Measurements from ENCODE around the gene TSTD1.

TSTD1 gene

DNA sequence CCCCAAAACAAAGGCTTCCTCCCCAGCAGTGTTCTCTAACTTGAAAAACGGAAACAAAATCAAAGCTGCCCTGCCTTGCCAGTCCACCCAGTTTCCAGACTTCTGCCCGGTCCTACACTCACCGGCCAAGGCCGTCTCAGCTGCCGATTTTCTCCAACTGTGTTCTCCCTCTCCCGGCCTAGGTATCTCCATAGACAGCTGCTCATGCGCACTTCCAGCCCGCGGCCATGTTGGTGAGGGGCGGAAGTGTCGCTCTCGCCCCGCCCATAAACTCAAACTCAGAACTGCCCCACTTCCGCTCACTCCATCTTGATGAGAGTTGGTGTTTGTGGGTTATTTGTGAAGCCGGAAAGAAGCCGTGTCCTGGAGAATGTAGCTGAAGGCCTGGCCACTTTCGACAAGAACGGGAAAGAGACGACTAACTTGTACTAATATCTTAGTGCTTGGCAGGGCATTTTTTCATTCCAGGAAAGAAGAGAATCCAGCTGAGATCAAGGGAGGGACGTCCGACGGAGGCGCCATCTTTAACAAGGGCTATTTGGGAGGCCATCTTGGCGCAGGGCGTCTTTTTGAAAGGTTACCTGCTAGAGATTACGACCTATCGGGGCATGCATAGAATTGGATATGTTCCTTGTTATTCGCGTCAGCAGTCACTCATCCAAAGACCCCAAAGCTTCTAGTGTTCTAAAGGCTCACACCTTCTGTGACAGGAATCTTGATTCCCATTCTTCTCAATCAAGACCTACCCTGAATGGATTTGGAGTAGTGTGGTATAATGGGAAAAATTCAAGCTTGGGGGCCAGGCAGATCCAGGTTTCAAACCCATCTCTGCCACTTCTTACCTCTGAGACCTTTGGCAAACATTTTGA, 7.2 kb upstream of the TSTD1 start, which contains the start of gene USF1:
Gene USF1 (minus strand): TSS at position 242 of the 869 bp plus-strand sequence. CDS start 2,702 bp downstream, outside the sequence.
- H3K4me3 ChIP-seq (replicated peaks; ENCODE audit: low read depth, low read length), result peak within 1 kb of the TSS; percentile 91
- DNase-seq (ENCODE audit: extremely low read depth, low read depth), result peak; percentile 80
- TF ChIP-seq, protein P1, sequence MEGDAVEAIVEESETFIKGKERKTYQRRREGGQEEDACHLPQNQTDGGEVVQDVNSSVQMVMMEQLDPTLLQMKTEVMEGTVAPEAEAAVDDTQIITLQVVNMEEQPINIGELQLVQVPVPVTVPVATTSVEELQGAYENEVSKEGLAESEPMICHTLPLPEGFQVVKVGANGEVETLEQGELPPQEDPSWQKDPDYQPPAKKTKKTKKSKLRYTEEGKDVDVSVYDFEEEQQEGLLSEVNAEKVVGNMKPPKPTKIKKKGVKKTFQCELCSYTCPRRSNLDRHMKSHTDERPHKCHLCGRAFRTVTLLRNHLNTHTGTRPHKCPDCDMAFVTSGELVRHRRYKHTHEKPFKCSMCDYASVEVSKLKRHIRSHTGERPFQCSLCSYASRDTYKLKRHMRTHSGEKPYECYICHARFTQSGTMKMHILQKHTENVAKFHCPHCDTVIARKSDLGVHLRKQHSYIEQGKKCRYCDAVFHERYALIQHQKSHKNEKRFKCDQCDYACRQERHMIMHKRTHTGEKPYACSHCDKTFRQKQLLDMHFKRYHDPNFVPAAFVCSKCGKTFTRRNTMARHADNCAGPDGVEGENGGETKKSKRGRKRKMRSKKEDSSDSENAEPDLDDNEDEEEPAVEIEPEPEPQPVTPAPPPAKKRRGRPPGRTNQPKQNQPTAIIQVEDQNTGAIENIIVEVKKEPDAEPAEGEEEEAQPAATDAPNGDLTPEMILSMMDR (IDR thresholded peaks at IDR 0.05; ENCODE audit: low read depth, low read length, missing control alignments), result no peak

DNA sequence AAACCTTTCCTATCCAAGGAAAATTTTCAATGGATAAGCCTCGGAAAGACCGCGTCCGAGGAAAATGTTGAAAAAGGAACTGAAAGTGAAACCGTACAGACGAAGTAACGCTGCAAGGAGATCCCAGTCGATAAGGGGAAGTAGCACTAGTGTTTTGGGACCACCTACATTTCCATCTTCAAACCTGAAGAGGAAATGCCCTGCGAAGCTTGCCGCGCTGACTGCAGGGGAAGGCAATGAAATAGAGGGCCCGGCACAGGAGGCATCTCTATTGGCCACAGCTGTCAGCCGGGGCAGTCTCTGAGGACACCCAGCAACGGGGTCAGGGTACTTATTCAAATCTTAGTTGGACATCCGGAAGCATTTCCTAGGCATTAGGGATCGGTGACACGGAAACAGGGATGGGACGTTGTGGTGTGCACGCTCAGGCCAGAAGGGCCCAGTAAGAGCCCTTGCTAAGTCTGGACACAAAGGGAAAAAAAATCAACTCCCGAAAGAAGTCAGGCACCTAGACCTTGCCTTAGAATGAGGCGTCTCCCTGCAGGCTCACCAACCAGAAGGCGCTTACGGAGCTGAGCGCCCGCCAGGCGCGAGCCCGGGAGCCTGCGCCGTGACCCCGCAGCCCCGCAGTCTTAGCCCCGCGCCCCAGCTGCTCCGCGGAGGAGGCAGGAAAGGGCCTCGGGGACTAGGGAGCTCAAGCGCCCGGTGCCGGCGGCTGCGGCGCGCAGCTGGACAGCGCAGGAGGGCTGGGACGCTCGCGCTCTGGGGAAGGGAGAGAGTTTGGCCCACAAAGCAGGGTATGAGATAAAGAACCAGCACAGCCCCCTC, 6.4 kb upstream of the TSTD1 start:
- TF ChIP-seq, protein P1 (IDR thresholded peaks at IDR 0.05; ENCODE audit: low read depth, low read length, missing control alignments), result no peak
- H3K4me3 ChIP-seq (replicated peaks; ENCODE audit: low read depth, low read length), result peak overlapping the region; percentile 91
- DNase-seq (ENCODE audit: extremely low read depth, low read depth), result peak; percentile 35

DNA sequence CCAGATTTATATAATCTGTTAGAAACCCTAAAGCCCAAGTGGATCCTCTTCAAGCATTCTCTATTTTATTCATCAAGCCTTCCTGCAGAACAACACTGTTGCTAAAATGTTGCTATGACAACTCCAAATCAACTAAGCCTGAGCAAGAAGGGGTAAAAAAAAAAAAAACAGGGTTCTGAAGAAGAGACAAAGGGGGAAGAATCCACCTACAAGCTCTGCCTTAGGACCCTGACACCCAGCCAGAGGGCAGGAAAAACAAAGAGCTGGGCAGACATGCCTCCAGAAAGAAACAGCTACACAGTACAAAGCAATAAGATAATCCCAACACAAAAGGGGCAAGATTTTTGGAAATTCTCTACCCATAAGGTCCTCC, 5.8 kb upstream of the TSTD1 start:
- H3K4me3 ChIP-seq (replicated peaks; ENCODE audit: low read depth, low read length), result peak overlapping the region; percentile 91
- TF ChIP-seq, protein P1 (IDR thresholded peaks at IDR 0.05; ENCODE audit: low read depth, low read length, missing control alignments), result no peak
- DNase-seq (ENCODE audit: extremely low read depth, low read depth), result no peak

DNA sequence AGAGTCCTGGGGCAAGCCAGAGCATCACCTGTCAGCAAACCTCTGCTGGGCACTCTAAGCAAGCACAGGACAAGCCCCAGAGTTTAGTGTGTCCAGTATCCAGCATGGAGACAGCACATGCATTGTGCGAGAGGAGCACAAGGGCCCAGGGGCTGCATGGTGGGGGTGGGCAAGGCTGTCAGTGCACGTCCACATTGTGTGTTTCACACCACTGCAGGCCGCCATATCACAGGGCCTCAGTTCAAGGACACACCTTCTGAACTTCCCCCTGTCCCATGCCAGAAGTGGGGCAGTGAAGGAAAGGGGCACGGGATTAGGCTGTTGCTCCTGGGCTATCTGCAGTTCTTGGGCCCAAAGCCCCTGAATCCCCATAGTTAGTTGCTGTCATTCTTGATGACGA, 782 bp upstream of the TSTD1 start:
- no peak overlapping the region for H3K4me3 ChIP-seq (replicated peaks; ENCODE audit: low read depth, low read length)
- DNase-seq (ENCODE audit: extremely low read depth, low read depth), result no peak
- TF ChIP-seq, protein P1 (IDR thresholded peaks at IDR 0.05; ENCODE audit: low read depth, low read length, missing control alignments), result no peak

DNA sequence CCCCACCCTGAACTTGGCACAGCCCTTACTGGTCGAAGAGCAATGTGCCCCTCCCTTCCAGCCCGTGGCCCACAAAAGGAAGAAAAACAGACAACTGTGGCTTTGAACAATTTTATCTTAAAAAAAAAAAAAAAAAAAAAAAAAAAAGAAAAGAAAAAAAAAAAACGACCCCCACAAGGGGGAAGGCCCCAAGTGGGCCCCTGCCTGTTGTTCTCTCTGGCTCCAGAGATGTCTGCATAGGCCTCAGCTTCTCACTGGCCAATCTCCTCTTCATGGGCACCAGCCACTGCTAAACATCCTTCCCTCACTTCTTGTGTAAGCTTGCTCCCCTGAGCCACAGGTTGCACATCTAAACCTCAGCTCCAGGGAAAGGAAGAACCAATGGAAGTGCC, 386 bp upstream of the TSTD1 start:
- DNase-seq (ENCODE audit: extremely low read depth, low read depth), result no peak
- H3K4me3 ChIP-seq (replicated peaks; ENCODE audit: low read depth, low read length), result no peak overlapping the region
- TF ChIP-seq, protein P1 (IDR thresholded peaks at IDR 0.05; ENCODE audit: low read depth, low read length, missing control alignments), result no peak

DNA sequence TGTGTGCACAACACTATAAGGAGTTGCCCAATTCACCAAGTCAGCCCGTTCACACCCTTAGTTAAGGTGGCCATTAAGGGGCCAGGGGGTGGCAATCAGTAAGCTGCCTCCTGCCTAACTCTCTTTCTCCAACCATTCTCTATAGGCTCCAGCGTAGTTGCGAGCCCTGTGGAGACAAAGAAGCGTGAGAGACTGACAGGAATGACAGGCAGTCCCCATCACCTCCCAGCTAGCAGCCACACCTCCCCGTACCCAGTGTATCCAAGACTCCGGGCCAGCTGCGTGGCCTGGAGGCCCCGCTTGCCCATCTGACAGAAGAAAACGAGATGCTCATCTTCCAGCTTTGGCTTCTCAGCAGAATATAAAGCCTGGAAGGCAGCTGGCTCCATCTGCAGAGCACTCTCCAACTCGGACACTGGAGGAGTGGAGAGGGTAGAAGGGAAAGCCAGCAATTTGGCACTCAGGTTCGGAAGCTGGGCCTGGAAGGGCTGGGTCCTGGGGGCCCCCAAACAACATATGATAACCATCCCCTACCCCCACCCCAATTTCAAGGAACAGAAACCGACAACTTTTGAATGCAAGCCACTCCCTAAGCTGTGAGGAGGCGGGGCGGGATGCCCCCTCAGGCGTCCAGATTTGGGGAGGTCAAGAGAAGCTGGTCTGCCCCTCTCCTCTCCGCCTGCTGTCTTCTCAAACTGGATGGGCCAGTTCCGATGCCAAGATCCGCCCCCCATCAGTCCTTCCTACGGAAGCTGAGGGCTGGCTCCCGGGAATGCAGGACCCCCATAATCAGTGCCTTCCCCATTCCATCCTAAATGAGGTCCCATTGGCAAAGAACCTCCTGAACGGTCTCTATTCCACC, 872 bp downstream of the TSTD1 start:
- H3K4me3 ChIP-seq (replicated peaks; ENCODE audit: low read depth, low read length), result no peak overlapping the region
- TF ChIP-seq, protein P1 (IDR thresholded peaks at IDR 0.05; ENCODE audit: low read depth, low read length, missing control alignments), result no peak
- no peak for DNase-seq (ENCODE audit: extremely low read depth, low read depth)

Data from HFF-Myc (cell line).